ENCODE measurements around the gene GLI2.

Gene GLI2

DNA sequence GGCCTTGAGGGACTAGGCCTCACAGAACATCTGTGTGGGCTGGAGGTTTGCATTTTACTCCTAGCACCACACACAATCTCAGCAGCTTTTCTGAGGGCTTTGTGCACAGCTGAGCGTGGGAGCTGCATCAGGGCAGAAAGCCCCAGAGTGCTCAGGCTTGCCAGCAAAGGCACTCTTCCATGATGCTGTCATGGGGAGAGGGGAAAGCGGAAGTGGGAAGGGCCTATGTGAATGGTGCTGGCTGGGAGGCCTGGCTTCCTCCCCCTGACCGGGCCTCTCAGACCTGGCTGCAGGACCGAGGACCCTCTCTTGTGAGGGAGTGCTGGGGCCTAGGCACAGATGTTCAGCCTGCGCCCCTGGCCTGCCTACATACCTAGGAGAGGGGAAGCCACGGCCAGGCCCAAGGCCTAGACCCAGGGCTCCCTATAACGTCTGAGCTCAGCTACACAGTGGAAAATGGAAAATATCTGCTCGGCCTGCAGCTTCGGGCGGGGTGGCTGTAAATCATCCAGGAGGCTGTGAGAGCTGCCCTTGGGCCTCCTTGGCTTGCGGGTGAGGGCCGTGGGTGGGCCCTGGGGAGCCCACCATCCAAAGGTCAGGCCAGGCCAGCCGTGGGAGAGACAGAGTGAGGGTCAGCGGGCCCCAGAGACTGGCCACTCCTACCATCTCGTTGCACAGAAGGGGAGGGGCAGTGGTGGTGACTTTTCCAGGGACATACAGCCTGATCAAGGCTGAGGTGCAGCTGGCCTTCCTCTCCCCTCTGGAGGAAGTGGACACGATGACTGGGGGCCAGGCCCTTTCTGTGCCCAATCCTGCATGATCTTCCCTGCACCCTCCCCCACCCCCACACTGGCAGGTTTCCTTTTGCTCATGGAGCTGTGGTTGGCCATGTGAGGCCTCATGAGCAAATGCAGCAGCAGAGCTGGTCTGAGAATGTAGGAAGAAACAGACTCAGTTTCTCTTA is 22.8 kb downstream of the GLI2 start:
- H3K4me3 ChIP-seq (ENCODE audit: low read depth, low read length) = no peak overlapping the region
- DNase-seq (ENCODE audit: low read depth, low spot score) = peak; percentile 66
- in situ Hi-C loops (cut with HindIII; ENCODE audit: low sequenced_read_pairs) = no loop called here
- TF ChIP-seq, protein P1, sequence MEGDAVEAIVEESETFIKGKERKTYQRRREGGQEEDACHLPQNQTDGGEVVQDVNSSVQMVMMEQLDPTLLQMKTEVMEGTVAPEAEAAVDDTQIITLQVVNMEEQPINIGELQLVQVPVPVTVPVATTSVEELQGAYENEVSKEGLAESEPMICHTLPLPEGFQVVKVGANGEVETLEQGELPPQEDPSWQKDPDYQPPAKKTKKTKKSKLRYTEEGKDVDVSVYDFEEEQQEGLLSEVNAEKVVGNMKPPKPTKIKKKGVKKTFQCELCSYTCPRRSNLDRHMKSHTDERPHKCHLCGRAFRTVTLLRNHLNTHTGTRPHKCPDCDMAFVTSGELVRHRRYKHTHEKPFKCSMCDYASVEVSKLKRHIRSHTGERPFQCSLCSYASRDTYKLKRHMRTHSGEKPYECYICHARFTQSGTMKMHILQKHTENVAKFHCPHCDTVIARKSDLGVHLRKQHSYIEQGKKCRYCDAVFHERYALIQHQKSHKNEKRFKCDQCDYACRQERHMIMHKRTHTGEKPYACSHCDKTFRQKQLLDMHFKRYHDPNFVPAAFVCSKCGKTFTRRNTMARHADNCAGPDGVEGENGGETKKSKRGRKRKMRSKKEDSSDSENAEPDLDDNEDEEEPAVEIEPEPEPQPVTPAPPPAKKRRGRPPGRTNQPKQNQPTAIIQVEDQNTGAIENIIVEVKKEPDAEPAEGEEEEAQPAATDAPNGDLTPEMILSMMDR (IDR thresholded peaks at IDR 0.05; ENCODE audit: low read depth, low read length) = no peak

DNA sequence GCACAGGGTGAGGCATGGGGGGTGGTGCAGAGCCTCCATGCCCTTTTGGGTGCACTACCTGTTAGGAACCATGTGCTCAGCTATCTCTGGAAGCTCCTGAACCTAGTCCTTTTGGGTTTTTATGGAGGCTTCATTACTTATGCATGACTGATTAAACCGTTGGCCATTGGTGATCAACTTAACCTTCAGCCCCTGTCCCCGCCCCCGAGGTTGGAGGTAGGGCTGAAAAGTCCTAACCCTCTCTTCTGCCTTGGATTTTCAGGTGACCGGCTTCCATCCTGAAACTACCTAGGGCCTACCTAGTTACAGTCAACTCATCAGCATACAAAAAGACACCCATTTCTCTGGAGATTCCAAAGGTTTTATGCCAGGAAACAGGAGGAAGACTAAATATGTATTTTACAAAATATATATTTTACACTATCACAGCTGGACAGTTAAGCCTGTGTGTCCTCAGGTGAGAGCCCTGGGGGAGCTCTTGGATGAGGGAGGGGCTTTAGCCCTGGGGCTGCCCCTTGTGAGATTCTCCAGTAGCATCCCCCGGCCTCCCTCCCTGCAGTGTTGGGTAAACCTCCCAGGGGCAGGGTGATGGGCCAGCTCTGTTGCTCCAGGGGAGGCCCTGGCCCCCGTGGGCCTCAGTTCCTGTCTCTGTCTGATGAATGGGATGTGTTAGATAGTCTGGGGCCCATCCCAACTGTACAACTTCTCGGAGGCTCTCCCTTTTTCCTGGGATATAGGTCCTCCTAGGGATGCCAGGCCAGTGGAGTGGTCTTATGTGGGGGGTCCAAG is 24.1 kb downstream of the GLI2 start:
- H3K4me3 ChIP-seq (ENCODE audit: low read depth, low read length) = no peak overlapping the region
- in situ Hi-C loops (cut with HindIII; ENCODE audit: low sequenced_read_pairs) = no loop called here
- TF ChIP-seq, protein P1 (IDR thresholded peaks at IDR 0.05; ENCODE audit: low read depth, low read length) = no peak
- DNase-seq (ENCODE audit: low read depth, low spot score) = no peak

DNA sequence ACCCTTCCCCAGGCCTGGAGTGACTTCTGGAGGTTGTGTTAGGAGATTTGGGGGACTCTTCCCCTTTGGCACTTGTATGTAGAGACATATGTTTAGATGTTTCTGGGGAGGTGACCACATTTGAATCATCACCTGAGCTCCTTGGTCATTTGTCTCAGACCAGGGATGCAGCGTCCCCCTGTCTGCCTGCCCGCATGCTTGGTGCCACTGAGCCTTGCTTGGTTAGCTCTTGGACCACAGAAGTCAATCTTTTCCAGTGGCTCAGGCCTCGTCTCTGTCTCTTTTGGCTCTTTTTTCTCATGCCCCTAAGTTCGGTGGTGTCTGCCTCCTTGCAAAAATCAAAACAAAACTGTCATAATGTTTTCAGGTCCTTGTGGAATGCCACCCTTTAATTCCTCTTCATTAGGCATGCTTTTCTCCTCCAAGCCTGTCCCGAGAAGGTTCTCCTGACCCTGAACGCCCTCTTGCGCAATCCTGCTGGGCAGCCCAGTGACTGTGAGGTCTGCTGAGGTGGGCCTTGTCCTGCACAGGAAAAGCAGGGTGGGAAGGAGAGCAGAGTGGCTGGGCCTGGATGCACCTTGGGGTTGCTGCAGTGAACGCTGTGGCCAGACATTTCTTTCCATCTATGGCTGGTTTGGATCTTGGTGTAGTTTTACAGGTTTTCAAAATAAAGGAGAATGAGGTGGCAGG is 24.9 kb downstream of the GLI2 start:
- DNase-seq (ENCODE audit: low read depth, low spot score) = no peak
- in situ Hi-C loops (cut with HindIII; ENCODE audit: low sequenced_read_pairs) = no loop called here
- H3K4me3 ChIP-seq (ENCODE audit: low read depth, low read length) = no peak overlapping the region
- TF ChIP-seq, protein P1 (IDR thresholded peaks at IDR 0.05; ENCODE audit: low read depth, low read length) = no peak

DNA sequence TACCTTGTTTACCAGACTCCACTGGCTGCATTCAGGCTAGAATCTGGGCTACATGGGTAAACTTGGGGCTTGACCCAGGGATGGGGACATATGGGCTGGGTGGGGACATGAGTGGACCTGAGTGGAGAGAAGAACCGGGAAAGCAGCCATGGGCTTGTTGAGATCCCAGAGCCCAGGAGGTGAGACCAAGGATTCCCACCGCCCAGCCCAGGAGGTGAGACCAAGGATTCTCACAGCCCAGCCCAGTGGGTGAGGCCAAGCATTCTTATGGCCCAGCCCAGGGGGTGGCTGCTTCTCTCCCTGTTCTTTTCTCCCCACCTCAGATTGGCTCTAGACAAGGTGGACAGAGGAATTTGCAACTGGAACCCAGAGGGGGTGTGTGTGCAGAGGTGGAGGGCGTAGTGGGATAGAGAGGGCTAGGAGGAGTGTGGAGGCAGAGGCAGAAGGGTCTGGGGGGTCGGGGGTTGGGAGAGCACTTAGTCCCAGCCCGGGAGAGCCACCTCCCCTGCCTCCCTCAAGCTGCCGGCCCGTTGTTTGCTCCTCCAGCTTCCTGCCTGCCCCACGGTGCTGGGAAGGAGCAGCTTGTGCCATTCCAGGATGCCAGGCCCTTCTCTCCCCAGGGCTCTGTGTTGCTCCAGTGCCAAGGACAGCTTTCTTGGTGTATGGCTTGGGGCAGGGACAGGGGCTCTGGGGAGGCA is 25.6 kb downstream of the GLI2 start:
- in situ Hi-C loops (cut with HindIII; ENCODE audit: low sequenced_read_pairs) = no loop called here
- no peak for DNase-seq (ENCODE audit: low read depth, low spot score)
- no peak overlapping the region for H3K4me3 ChIP-seq (ENCODE audit: low read depth, low read length)
- TF ChIP-seq, protein P1 (IDR thresholded peaks at IDR 0.05; ENCODE audit: low read depth, low read length) = no peak

DNA sequence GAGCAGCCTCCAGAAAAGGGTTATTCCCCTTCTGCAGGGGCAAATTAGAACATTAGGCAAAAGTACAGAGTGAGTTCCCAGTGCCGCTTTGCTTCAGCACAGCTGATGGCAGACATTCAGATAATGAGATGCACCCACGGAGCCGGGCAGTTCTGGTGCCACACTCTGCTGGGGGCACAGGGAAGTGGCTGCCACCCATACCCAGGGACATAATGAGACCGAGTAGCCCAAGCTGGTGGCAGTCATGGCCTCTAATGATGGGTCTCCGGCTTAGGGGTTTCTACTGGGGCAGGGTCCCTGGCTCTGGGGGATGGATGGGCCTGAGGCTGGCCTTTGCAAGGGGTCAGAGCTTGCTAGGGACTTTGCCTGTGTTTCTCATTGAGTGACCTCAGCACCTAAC is 26.2 kb downstream of the GLI2 start:
- in situ Hi-C loops (cut with HindIII; ENCODE audit: low sequenced_read_pairs) = no loop called here
- no peak for DNase-seq (ENCODE audit: low read depth, low spot score)
- H3K4me3 ChIP-seq (ENCODE audit: low read depth, low read length) = no peak overlapping the region
- TF ChIP-seq, protein P1 (IDR thresholded peaks at IDR 0.05; ENCODE audit: low read depth, low read length) = no peak
